NCI-H128 (cell line): ENCODE results near the gene CDH4.

ENCODE experiments used
- DNase-seq: peaks from one replicate; lab custom pipeline; 2025; ENCODE audit not compliant: unreplicated experiment; lab: John Stamatoyannopoulos, UW

The CDH4 gene

GRCh38 chr20:61698598-61699494 is 446.8 kb downstream of the CDH4 start:
- no peak for DNase-seq

DNA sequence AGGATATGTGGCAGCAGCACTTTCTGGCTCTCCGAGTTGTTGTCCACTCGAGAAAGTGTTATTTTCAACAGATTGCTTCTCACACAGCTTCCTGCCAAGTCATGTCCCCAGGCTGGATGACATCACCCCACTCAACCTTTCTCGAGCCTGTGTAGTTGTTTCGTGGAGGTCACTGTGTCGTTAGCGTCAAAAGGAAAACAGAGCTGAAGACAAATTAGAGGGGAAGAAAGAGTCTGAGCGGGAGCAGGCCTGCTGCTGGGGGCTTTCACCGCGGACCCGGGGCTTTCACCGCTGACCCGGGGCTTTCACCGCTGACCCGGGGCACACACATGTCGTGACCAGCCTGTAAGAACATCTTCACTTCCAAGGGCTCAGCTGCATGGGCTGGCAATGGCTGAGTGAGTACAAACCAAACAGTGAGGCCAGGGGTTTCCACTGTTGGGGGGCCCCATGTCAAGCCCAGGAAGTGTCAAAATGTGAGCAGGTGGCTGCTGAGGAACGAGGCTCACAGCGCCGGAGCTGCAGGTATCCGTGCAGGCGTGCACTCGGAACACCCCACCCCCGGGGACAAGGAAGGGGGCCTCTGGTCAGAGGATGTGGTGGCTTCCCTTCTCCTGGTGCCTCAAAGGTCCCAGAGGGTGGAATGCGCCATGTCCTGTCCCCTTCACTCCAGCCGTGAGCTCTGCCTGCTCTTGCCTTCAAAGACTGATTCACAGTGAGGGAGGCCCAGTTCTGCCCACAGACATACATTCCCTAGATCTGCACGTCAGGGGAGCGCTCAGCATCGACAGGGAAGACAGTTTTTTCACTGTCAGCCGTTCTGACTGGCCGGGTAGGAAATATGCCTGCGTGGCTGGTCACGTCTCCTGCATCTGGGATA is 447.7 kb downstream of the CDH4 start:
- no peak for DNase-seq

GRCh38 chr20:61700595-61701140 is 448.6 kb downstream of the CDH4 start:
- no peak for DNase-seq

DNA sequence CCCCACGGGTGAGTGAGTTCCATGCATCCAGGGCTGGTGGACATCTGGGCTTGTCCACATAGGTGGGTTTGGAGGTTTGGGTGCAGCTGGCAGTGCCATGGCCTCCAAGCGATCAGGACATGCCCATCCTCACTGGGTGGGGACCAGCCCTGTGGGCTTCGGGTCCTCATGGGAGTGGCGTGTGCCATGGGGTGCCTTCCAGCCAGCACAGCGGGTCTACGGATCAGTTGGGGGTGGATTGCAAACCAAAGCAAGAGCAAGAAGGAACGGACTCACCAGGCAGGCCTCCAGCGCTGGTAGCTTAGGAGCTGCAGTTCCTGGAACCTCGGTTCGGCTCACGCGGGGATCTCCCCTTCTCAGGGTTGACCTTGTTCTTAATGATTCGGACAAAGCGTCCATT is 449.3 kb downstream of the CDH4 start:
- DNase-seq: no peak

- no peak for DNase-seq
Measured at GRCh38 chr20:61701802-61702201, 449.7 kb downstream of the CDH4 start.

DNA sequence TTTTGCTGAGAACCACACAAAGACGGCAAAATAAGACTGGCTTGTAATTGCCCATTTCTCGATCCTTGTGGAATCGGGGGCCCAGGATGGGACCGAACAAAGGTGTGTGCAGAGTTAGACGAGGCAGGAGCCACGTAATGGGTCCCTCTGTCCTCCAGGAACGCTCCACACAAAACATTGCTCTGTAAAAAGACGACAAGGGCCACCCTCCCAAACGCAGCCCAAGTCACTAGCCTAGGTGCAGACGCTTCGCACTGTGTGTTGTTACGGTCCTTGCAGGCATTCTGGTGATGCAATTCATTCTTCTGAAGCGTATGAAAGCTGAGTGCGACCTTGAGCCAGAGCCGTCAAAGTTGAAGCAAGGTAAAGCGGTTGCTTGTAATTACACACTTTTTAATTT is 450.2 kb downstream of the CDH4 start:
- no peak for DNase-seq

GRCh38 chr20:61704661-61705060 is 452.6 kb downstream of the CDH4 start:
- DNase-seq: no peak

DNA sequence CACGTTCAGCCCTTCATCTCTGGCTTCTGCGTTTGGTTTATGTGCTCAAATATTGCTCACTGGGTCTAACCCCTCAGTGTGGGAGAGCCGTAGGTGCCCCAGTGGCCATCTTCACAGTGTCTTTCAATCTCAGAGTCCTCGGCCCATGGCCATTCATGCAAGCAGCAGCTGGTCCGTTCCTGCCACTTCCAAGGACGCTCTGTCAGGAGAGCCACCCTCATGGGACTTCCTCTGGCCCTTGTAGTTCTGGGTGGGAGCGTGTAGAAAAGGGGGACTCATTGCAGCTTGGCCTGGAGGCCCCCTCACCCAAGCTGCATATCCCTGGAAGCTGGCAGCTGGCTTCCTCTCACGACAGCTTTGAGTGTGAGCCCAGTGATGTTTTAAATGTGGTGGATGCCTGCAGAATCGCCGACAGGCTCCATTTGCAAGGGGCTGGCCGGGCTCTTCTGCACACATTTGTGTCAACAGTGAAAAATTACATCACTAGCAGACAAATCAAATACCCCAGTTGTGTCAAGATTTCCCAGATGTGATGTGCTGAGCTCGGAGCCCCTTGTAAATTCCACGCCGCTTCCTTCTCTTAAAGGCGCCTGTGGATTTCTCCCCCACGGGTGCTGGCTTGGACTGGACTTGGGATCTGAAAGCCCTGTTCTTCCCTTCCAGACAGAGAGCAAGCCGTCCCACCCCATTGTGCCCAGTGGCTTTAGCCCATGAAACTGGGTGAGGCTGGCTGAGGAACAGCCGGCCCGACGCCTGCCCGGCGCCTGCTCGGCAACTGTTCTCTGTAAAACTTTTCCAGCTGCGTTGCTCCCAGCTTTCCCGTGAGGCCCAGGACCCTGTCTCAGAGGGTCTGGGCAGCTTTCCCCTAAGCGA is 453.6 kb downstream of the CDH4 start:
- DNase-seq: no peak

- DNase-seq: no peak
Measured at GRCh38 chr20:61706259-61706961, 454.3 kb downstream of the CDH4 start.

DNA sequence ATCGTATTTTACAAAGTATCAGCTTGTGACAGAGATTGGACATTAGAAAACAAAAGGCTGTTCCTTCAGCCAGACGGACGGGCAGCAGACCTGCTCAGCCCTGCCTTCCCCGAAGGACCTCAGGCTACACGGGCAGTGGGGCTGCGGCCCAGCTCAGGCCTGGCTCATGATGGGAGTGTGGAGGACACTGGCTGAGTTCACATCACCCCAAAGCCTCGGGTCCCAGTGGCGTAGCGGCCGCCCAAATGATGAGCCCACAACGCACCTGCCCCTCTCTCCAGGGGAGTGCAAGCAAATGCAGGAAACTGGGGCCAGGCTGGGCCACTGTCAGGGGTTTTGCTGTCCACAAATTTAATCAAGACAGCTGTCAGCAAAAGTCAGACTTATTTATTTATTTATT is 456.8 kb downstream of the CDH4 start:
- DNase-seq: no peak

DNA sequence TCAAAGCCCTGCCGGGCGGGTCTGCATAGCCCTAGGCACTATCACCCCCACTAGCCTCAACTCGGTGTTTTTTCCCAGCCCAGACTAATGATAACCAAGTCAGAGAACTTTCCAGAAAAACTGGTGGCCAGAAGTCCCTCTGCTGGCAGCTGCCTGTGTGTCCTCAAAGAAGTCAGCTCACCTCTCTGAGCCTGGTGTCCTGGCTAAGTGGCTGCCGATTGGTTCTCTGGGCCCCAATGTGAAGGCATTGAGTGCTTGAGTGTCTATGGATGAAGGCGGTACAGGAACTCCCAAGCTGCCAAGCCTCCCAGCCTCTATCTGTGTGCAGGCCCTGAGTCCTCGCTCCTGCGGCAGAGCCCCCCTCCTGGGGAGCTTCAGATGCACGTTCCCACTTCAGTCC is 458.0 kb downstream of the CDH4 start:
- no peak for DNase-seq

DNA sequence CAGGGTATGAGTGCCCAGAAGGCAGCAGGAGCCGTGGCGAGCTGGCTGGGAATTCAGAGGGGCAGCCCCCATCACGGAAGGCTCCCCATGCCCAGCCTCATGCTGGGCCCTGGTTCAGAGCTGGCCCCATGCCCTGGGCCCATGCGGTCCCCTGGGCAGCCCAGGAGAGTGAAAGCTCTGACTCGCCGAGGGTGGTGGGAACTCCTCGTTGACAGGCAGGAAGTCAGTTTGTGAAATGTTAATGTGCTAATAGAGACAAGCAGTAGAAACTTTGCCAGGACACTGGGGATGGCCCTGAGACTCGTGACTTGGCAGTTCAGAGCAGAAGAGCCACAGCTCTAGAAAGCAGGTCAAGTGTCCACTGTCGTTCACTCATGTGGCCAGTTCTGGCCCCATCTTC is 460.6 kb downstream of the CDH4 start:
- DNase-seq: no peak

GRCh38 chr20:61718361-61719005 is 466.4 kb downstream of the CDH4 start:
- DNase-seq: no peak

- no peak for DNase-seq
Measured at GRCh38 chr20:61719691-61720347, 467.8 kb downstream of the CDH4 start.

DNA sequence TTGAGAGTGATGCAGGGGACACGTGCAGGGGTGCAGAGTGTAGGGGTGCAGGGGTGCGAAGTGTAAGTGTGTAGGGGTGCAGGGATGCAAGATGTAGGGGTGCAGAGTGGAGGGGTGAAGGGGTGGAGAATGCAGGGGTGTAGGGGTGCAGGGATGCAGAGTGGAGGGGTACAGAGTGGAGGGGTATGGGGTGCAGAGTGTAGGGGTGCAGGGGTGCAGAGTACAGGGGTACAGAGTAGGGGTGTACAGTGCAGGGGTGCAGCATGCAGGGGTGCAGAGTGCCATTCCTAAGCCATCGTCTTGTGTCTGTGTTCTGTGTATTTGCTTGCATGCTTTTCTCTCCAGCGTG is 468.3 kb downstream of the CDH4 start:
- DNase-seq: no peak

- no peak for DNase-seq
Measured at GRCh38 chr20:61722146-61722678, 470.2 kb downstream of the CDH4 start.

GRCh38 chr20:61723529-61724257 is 471.6 kb downstream of the CDH4 start:
- no peak for DNase-seq

DNA sequence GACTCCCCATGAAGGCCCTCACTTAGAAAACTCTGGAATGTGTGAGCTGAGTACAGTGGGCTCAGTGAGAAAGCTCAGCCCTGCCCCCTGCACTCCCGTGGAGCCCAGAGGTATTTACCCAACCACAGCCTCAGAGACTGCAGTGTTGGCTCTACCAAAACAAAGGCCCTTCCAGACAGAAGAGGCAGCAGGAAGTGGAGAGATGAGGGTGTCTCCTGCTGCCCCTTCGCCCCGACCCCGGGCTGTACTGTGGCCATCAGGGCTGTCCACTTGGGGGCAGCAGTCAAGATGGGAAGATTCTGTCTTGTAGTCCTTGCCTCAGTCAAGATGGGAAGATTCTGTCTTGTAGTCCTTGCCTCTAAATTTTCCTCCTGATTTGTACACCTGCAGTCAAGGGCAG is 472.3 kb downstream of the CDH4 start:
- DNase-seq: no peak
